ENCODE results near the gene TRIM66. TPM values are rescaled to one million over a fixed set of nuclear protein-coding genes. Genes with fewer than 3 reads are reported as not detected.
A peak's percentile ranks its signal among the peaks of the same experiment; 100 is the strongest.

Gene TRIM66
- total RNA-seq, 4 donors from 2014 or later = 2.2 to 5.4 (median 3.1) TPM

DNA sequence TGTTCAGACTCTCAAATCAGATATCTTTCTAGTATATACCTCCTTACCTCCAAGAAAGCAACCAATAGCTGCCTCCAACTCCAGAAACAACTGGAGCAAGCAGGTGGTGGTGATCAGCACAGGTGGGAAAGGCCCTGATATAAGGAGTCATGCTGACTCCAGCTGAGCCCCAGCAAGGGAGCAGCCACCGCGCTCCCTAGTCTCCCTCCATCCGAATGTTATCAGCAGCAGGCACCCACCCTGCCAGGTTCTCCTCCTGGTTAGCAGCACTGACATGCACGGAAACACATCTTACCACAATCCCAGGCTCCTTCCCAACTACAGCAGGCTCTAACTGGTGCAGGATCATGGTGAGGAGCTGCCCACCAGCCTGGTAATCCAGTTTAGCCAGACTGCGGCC is 69.9 kb downstream of the TRIM66 start:
- Histone ChIP-seq H3K36me3 (peaks cover 0 to 30% (median 11%) of the 10 kb centered on the region in 4 donors), H3K27ac (replicated peaks in 1 of 4) (peak overlapping the region in 1 of 4 donors; percentile 75), H3K4me1 (peaks cover 0 to 29% (median 6%) of the 10 kb centered on the region in 4 donors), H3K27me3 (no peaks in the 10 kb centered on the region), H3K4me3 (no peak overlapping the region), H3K9me3 (no peaks in the 10 kb centered on the region)
- TF ChIP-seq, protein P1, sequence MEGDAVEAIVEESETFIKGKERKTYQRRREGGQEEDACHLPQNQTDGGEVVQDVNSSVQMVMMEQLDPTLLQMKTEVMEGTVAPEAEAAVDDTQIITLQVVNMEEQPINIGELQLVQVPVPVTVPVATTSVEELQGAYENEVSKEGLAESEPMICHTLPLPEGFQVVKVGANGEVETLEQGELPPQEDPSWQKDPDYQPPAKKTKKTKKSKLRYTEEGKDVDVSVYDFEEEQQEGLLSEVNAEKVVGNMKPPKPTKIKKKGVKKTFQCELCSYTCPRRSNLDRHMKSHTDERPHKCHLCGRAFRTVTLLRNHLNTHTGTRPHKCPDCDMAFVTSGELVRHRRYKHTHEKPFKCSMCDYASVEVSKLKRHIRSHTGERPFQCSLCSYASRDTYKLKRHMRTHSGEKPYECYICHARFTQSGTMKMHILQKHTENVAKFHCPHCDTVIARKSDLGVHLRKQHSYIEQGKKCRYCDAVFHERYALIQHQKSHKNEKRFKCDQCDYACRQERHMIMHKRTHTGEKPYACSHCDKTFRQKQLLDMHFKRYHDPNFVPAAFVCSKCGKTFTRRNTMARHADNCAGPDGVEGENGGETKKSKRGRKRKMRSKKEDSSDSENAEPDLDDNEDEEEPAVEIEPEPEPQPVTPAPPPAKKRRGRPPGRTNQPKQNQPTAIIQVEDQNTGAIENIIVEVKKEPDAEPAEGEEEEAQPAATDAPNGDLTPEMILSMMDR (IDR thresholded peaks at IDR 0.05) = no peak
- TF ChIP-seq POLR2A (IDR thresholded peaks at IDR 0.05; ENCODE audit: low read depth) = no peak
- no peak for TF ChIP-seq EP300 (IDR thresholded peaks at IDR 0.05)
- no peak for TF ChIP-seq POLR2AphosphoS5 (IDR thresholded peaks at IDR 0.05)
- WGBS = 92% methylated on average over 5 of the region's 5 CpGs
- peak; percentile 66 for DNase-seq (ENCODE audit: extremely low spot score)
- intact Hi-C loops (cut with DNase I) = no loop called here

- H3K27me3 ChIP-seq = no peaks in the 10 kb centered on the region
- peak; percentile 84 for DNase-seq (ENCODE audit: extremely low spot score)
- WGBS = 25% methylated on average over 7 of the region's 7 CpGs
Measured at GRCh38 chr11:8610532-8611116, 71.8 kb downstream of the TRIM66 start.

GRCh38 chr11:8608652-8609051 is 73.8 kb downstream of the TRIM66 start:
- Histone ChIP-seq H3K9me3 (no peaks in the 10 kb centered on the region), H3K27ac (replicated peaks in 1 of 4) (no peak overlapping the region), H3K27me3 (no peaks in the 10 kb centered on the region), H3K4me1 (peaks cover 5 to 41% (median 15%) of the 10 kb centered on the region in 4 donors), H3K4me3 (no peak overlapping the region), H3K36me3 (peaks cover 0 to 1% (median 0%) of the 10 kb centered on the region in 4 donors)
- WGBS = 29% methylated on average over 1 of the region's 1 CpG
- intact Hi-C loops (cut with DNase I) = no loop called here
- peak; percentile 34 for DNase-seq (ENCODE audit: extremely low spot score)
- TF ChIP-seq POLR2AphosphoS5 (IDR thresholded peaks at IDR 0.05) = no peak
- no peak for TF ChIP-seq POLR2A (IDR thresholded peaks at IDR 0.05; ENCODE audit: low read depth)
- TF ChIP-seq EP300 (IDR thresholded peaks at IDR 0.05) = no peak
- TF ChIP-seq, protein P1 (IDR thresholded peaks at IDR 0.05) = no peak

More at GRCh38 chr11:8610532-8611116, 71.8 kb downstream of the TRIM66 start:
- Histone ChIP-seq H3K36me3 (peaks cover 0 to 14% (median 2%) of the 10 kb centered on the region in 4 donors), H3K9me3 (no peaks in the 10 kb centered on the region), H3K4me3 (no peak overlapping the region), H3K4me1 (peaks cover 0 to 29% (median 6%) of the 10 kb centered on the region in 4 donors), H3K27ac (replicated peaks in 1 of 4) (peak overlapping the region in 2 of 4 donors; percentile 75 to 76)
- intact Hi-C loops (cut with DNase I) = no loop called here
- TF ChIP-seq POLR2AphosphoS5 (IDR thresholded peaks at IDR 0.05) = peak in 1 of 2 donors; percentile 76
- TF ChIP-seq POLR2A (IDR thresholded peaks at IDR 0.05; ENCODE audit: low read depth) = no peak
- TF ChIP-seq EP300 (IDR thresholded peaks at IDR 0.05) = no peak
- TF ChIP-seq, protein P1 (IDR thresholded peaks at IDR 0.05) = no peak

GRCh38 chr11:8605971-8606563 is 76.4 kb downstream of the TRIM66 start:
- TF ChIP-seq EP300 (IDR thresholded peaks at IDR 0.05) = no peak
- Histone ChIP-seq H3K4me1 (peaks cover 5 to 24% (median 13%) of the 10 kb centered on the region in 4 donors), H3K9me3 (no peaks in the 10 kb centered on the region), H3K27me3 (no peaks in the 10 kb centered on the region), H3K4me3 (no peak overlapping the region), H3K36me3 (no peaks in the 10 kb centered on the region), H3K27ac (replicated peaks in 1 of 4) (no peak overlapping the region)
- intact Hi-C loops (cut with DNase I) = no loop called here
- WGBS = 100% methylated on average over 1 of the region's 1 CpG
- DNase-seq (ENCODE audit: extremely low spot score) = peak; percentile 19

- H3K4me3 ChIP-seq = no peak overlapping the region
- no peak for TF ChIP-seq EP300 (IDR thresholded peaks at IDR 0.05)
- TF ChIP-seq, protein P1 (IDR thresholded peaks at IDR 0.05) = peak; percentile 36 to 65 (median 46)
- peak; percentile 73 to 81 for TF ChIP-seq POLR2AphosphoS5 (IDR thresholded peaks at IDR 0.05)
- TF ChIP-seq POLR2A (IDR thresholded peaks at IDR 0.05; ENCODE audit: low read depth) = no peak
- intact Hi-C loops (cut with DNase I) = no loop called here
- peaks cover 5 to 13% (median 9%) of the 10 kb centered on the region in 4 donors for H3K4me1 ChIP-seq
- H3K9me3 ChIP-seq = no peaks in the 10 kb centered on the region
- WGBS = 22% methylated on average over 9 of the region's 9 CpGs
- no peaks in the 10 kb centered on the region for H3K36me3 ChIP-seq
- peak overlapping the region; percentile 40 to 72 (median 56) for H3K27ac ChIP-seq (replicated peaks in 1 of 4)
- H3K27me3 ChIP-seq = no peaks in the 10 kb centered on the region
- DNase-seq (ENCODE audit: extremely low spot score) = peak; percentile 89
Measured at GRCh38 chr11:8604078-8604723, 78.3 kb downstream of the TRIM66 start.
